CD4-positive, alpha-beta T cell treated with Interleukin-12 subunit alpha and Interleukin-12 subunit beta, for 1 hour (primary cell): ENCODE data around the gene STK10.
"Not testable (repeated sequence)": the region's sequence is repeated elsewhere in the genome, so short reads cannot be mapped to it uniquely, and the experiment has no call there.

ENCODE experiments used
- DNase-seq: peaks from one replicate; pipeline ENCODE4 v3.0.0-alpha.2; 2020

The STK10 gene

GRCh38 chr5:172164769-172165212 is 23.2 kb downstream of the STK10 start:
- DNase-seq = no peak

GRCh38 chr5:172163346-172163745 is 24.7 kb downstream of the STK10 start:
- DNase-seq = no peak

GRCh38 chr5:172162987-172163343 is 25.1 kb downstream of the STK10 start:
- no peak for DNase-seq

GRCh38 chr5:172162323-172162986 is 25.6 kb downstream of the STK10 start:
- DNase-seq = no peak

- DNase-seq = no peak
Observed at GRCh38 chr5:172160506-172160905, 27.5 kb downstream of the STK10 start.

GRCh38 chr5:172159016-172159415 is 29.0 kb downstream of the STK10 start:
- DNase-seq = no peak

- DNase-seq = no peak
Observed at GRCh38 chr5:172156541-172156994, 31.5 kb downstream of the STK10 start.

- not testable (repeated sequence) for DNase-seq
Observed at GRCh38 chr5:172155101-172155500, 32.9 kb downstream of the STK10 start.

- DNase-seq = no peak
Observed at GRCh38 chr5:172153695-172154094, 34.3 kb downstream of the STK10 start.

GRCh38 chr5:172151661-172152210 is 36.3 kb downstream of the STK10 start:
- DNase-seq = no peak

GRCh38 chr5:172150514-172151425 is 37.3 kb downstream of the STK10 start:
- DNase-seq = peak; percentile 34

- DNase-seq = not testable (repeated sequence)
Observed at GRCh38 chr5:172149481-172149880, 38.5 kb downstream of the STK10 start.

GRCh38 chr5:172149073-172149472 is 39.0 kb downstream of the STK10 start:
- DNase-seq = no peak

- no peak for DNase-seq
Observed at GRCh38 chr5:172148381-172148780, 39.6 kb downstream of the STK10 start.

- DNase-seq = no peak
Observed at GRCh38 chr5:172147857-172148256, 40.2 kb downstream of the STK10 start.

- DNase-seq = no peak
Observed at GRCh38 chr5:172146748-172147092, 41.3 kb downstream of the STK10 start.

GRCh38 chr5:172145870-172146747 is 41.9 kb downstream of the STK10 start:
- DNase-seq = no peak

GRCh38 chr5:172144931-172145869 is 42.8 kb downstream of the STK10 start:
- no peak for DNase-seq

- DNase-seq = no peak
Observed at GRCh38 chr5:172144291-172144815, 43.7 kb downstream of the STK10 start.

GRCh38 chr5:172143875-172144274 is 44.1 kb downstream of the STK10 start:
- no peak for DNase-seq

GRCh38 chr5:172142709-172143215 is 45.3 kb downstream of the STK10 start:
- no peak for DNase-seq
